NCI-H146 treated with DMSO at 0.1 percent for 48 hours (cell line): Measurements from ENCODE around the gene NAP1L1.
A peak's percentile ranks its signal among the peaks of the same experiment; 100 is the strongest.

Experiments used
- DNase-seq: peaks from one replicate; lab custom pipeline; 2025; ENCODE audit not compliant: unreplicated experiment; lab: John Stamatoyannopoulos, UW

NAP1L1 gene

GRCh38 chr12:76083904-76084862 is at the start of gene NAP1L1:
Gene NAP1L1, minus strand, starts transcription at chr12:76084685. Its CDS starts 10,466 bp downstream, at chr12:76074219.
- DNase-seq: peak; percentile 97

GRCh38 chr12:76127588-76127987 is 43.1 kb upstream of the NAP1L1 start:
- no peak for DNase-seq

- no peak for DNase-seq
These were observed 40.0 kb upstream of the NAP1L1 start for GRCh38 chr12:76124456-76124855.

- DNase-seq: no peak
These were observed 39.1 kb upstream of the NAP1L1 start for GRCh38 chr12:76123259-76124212.

- no peak for DNase-seq
These were observed 35.4 kb upstream of the NAP1L1 start for GRCh38 chr12:76119887-76120286.

- no peak for DNase-seq
These were observed 33.3 kb upstream of the NAP1L1 start for GRCh38 chr12:76117751-76118150.

- no peak for DNase-seq
These were observed 32.7 kb upstream of the NAP1L1 start for GRCh38 chr12:76117067-76117691.

- DNase-seq: no peak
These were observed 29.6 kb upstream of the NAP1L1 start for GRCh38 chr12:76113800-76114757.

- DNase-seq: no peak
These were observed 26.8 kb upstream of the NAP1L1 start for GRCh38 chr12:76111209-76111749.

GRCh38 chr12:76109879-76110278 is 25.4 kb upstream of the NAP1L1 start:
- no peak for DNase-seq

GRCh38 chr12:76108356-76108755 is 23.9 kb upstream of the NAP1L1 start:
- no peak for DNase-seq

GRCh38 chr12:76106631-76107030 is 22.1 kb upstream of the NAP1L1 start:
- no peak for DNase-seq

GRCh38 chr12:76103958-76104357 is 19.5 kb upstream of the NAP1L1 start:
- DNase-seq: no peak

GRCh38 chr12:76101739-76102385 is 17.4 kb upstream of the NAP1L1 start:
- DNase-seq: no peak

GRCh38 chr12:76096079-76096646 is 11.7 kb upstream of the NAP1L1 start:
- no peak for DNase-seq

- DNase-seq: no peak
These were observed 10.3 kb upstream of the NAP1L1 start for GRCh38 chr12:76094754-76095153.

GRCh38 chr12:76091246-76091754 is 6.8 kb upstream of the NAP1L1 start:
- no peak for DNase-seq

GRCh38 chr12:76085520-76085868 is 1.0 kb upstream of the NAP1L1 start:
- DNase-seq: no peak
